Measurements from ENCODE around the gene ZNF407.

The ZNF407 gene

GRCh38 chr18:74836296-74837139, 238.8 kb downstream of the ZNF407 start:
- H3K4me3 ChIP-seq: no peak overlapping the region
- DNase-seq (ENCODE audit: low spot score): no peak
- no peak for TF ChIP-seq CTCF (IDR thresholded peaks at IDR 0.05)
- no peak overlapping the region for H3K27ac ChIP-seq

- H3K4me3 ChIP-seq: no peak overlapping the region
- no peak overlapping the region for H3K27ac ChIP-seq
- no peak for TF ChIP-seq CTCF (IDR thresholded peaks at IDR 0.05)
- no peak for DNase-seq (ENCODE audit: low spot score)
Measured at GRCh38 chr18:74840492-74841167, 243.0 kb downstream of the ZNF407 start.

GRCh38 chr18:74841248-74841647, 243.6 kb downstream of the ZNF407 start:
- no peak overlapping the region for H3K27ac ChIP-seq
- no peak for TF ChIP-seq CTCF (IDR thresholded peaks at IDR 0.05)
- DNase-seq (ENCODE audit: low spot score): no peak
- H3K4me3 ChIP-seq: no peak overlapping the region

GRCh38 chr18:74849301-74849700, 251.6 kb downstream of the ZNF407 start:
- TF ChIP-seq CTCF (IDR thresholded peaks at IDR 0.05): no peak
- Histone ChIP-seq H3K4me3 (no peak overlapping the region), H3K27ac (no peak overlapping the region)
- no peak for DNase-seq (ENCODE audit: low spot score)

GRCh38 chr18:74856434-74856833, 258.8 kb downstream of the ZNF407 start:
- TF ChIP-seq CTCF (IDR thresholded peaks at IDR 0.05): no peak
- H3K4me3 ChIP-seq: no peak overlapping the region
- DNase-seq (ENCODE audit: low spot score): no peak
- no peak overlapping the region for H3K27ac ChIP-seq

DNA sequence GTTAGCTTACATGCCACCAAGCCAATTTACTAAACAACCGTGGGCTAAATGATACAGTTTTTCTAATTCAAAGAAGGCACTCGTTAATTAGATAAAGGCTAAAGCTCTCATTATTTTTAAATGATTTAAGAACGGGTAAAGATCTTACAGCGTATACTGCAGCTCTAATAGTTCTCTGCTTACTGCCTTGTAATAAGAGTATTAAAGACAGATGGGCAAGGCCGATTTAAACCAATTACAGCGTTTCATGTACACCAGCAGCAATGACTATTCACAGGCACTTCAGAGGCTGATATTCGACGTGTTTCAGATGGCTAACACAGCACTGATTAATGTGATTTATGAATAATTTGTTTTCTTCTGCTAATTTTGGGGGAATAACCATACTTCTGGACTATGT, 259.3 kb downstream of the ZNF407 start:
- DNase-seq (ENCODE audit: low spot score): no peak
- no peak overlapping the region for H3K27ac ChIP-seq
- no peak for TF ChIP-seq CTCF (IDR thresholded peaks at IDR 0.05)
- no peak overlapping the region for H3K4me3 ChIP-seq

- H3K4me3 ChIP-seq: no peak overlapping the region
- TF ChIP-seq CTCF (IDR thresholded peaks at IDR 0.05): no peak
Measured at GRCh38 chr18:74857901-74858300, 260.2 kb downstream of the ZNF407 start.

More at GRCh38 chr18:74857901-74858300, 260.2 kb downstream of the ZNF407 start:
- H3K27ac ChIP-seq: no peak overlapping the region
- DNase-seq (ENCODE audit: low spot score): no peak

Measured in coronary artery (tissue), 2 donors.